HL-60 (cell line): ENCODE data around the gene MTPN.

ENCODE experiments used
- DNase-seq, 2 experiments: peaks; one replicate each; pipeline ENCODE4 v3.0.0-alpha.2; 2010 to 2020; ENCODE audit warnings: low read depth in 1 of 2, low spot score in 1 of 2
- H3K27ac ChIP-seq: fragments of 250-450 bp; sonication (Bioruptor Pico); replicated peaks from 2 replicates; pipeline ENCODE4 v1.5.1; 2020; ENCODE audit warnings: mild to moderate bottlenecking, moderate library complexity
- H3K27me3 ChIP-seq: fragments of 250-450 bp; sonication (Bioruptor Pico); 2 replicates; pipeline ENCODE4 v1.5.1; 2021; ENCODE audit warnings: mild to moderate bottlenecking, moderate library complexity; ENCODE audit not compliant: insufficient read depth, poor library complexity, severe bottlenecking
- H3K4me3 ChIP-seq: replicated peaks from 2 replicates; pipeline ENCODE4 v1.5.1; 2011; ENCODE audit warnings: mild to moderate bottlenecking, control low read depth, low read length; ENCODE audit not compliant: insufficient read depth
- CTCF ChIP-seq: IDR thresholded peaks from one replicate; pipeline ENCODE4 v1.5.1; 2011; ENCODE audit warnings: low read length, control low read depth, inconsistent platforms; ENCODE audit not compliant: insufficient read depth
- GABPA ChIP-seq: IDR thresholded peaks from 2 replicates; pipeline ENCODE4 v1.6.1; 2012; ENCODE audit warnings: low read depth
- POLR2AphosphoS5 ChIP-seq: IDR thresholded peaks from 2 replicates; pipeline ENCODE4 v1.6.1; 2012; ENCODE audit warnings: low read depth
- REST ChIP-seq: IDR thresholded peaks from 2 replicates; pipeline ENCODE4 v1.6.1; 2012; ENCODE audit warnings: low read depth; ENCODE audit not compliant: insufficient replicate concordance
- SPI1 ChIP-seq: IDR thresholded peaks from 2 replicates; pipeline ENCODE4 v1.6.1; 2012; ENCODE audit warnings: low read depth, mild to moderate bottlenecking, borderline replicate concordance

Gene MTPN

GRCh38 chr7:135962802-135963201 is 14.4 kb downstream of the MTPN start:
- TF ChIP-seq GABPA (no peak), POLR2AphosphoS5 (no peak), SPI1 (no peak), CTCF (no peak), REST (no peak)
- no peak for DNase-seq
- no peak overlapping the region for H3K4me3 ChIP-seq
- H3K27ac ChIP-seq: no peak overlapping the region
- no peaks in the 10 kb centered on the region for H3K27me3 ChIP-seq

- Histone ChIP-seq H3K27ac (no peak overlapping the region), H3K27me3 (no peaks in the 10 kb centered on the region), H3K4me3 (no peak overlapping the region)
- TF ChIP-seq POLR2AphosphoS5: no peak
- TF ChIP-seq SPI1: no peak
- TF ChIP-seq REST: no peak
- no peak for TF ChIP-seq CTCF
- no peak for TF ChIP-seq GABPA
- no peak for DNase-seq
Measured at GRCh38 chr7:135960709-135961451, 16.3 kb downstream of the MTPN start.

- Histone ChIP-seq H3K27ac (no peak overlapping the region), H3K4me3 (no peak overlapping the region), H3K27me3 (no peaks in the 10 kb centered on the region)
- TF ChIP-seq REST: no peak
- TF ChIP-seq POLR2AphosphoS5: no peak
- no peak for TF ChIP-seq CTCF
- no peak for TF ChIP-seq GABPA
- no peak for TF ChIP-seq SPI1
- no peak for DNase-seq
Measured at GRCh38 chr7:135959646-135960363, 17.4 kb downstream of the MTPN start.
